Breast epithelium (tissue), 4 donors: ENCODE data around the gene RAB1A. TPM values are rescaled to one million over a fixed set of nuclear protein-coding genes. Genes with fewer than 3 reads are reported as not detected.

Experiments
- DNase-seq, 2 donors: peaks; one replicate each; pipeline ENCODE4 v3.0.0-alpha.2; 2019; ENCODE audit warnings: low spot score in 2 of 2
- H3K27ac ChIP-seq, 2 donors: fragments of 200-600 bp; sonication (generic) in 1 of 2; one replicate each; pipeline ENCODE4 v1.5.1; 2016 to 2019; ENCODE audit warnings: mild to moderate bottlenecking in 1 of 2
- H3K27me3 ChIP-seq, 2 donors: fragments of 200-600 bp; sonication (generic) in 1 of 2; one replicate each; pipeline versions ENCODE4 v1.5.1 to v1.6.0; 2017 to 2019; ENCODE audit warnings: control low read depth in 1 of 2, mild to moderate bottlenecking in 1 of 2
- H3K36me3 ChIP-seq: fragments of 200-600 bp; one replicate; pipeline ENCODE4 v1.5.1; 2019
- H3K4me1 ChIP-seq, 2 donors: fragments of 200-600 bp; sonication (generic); one replicate each; pipeline ENCODE4 v1.5.1; 2016 to 2019; ENCODE audit warnings: control low read depth in 1 of 2
- H3K4me3 ChIP-seq, 3 donors: fragments of 200-600 bp; sonication (generic); 1 replicate in 2 of 3; 2 replicates in 1 of 3; pipeline ENCODE4 v1.5.1; 2016 to 2019; ENCODE audit warnings: mild to moderate bottlenecking in 3 of 3, moderate library complexity in 2 of 3
- H3K9me3 ChIP-seq, 2 donors: fragments of 200-600 bp; sonication (generic) in 1 of 2; one replicate each; pipeline ENCODE4 v1.5.1; 2016 to 2019; ENCODE audit warnings: control low read depth in 1 of 2
- POLR2A ChIP-seq: fragments of 450-650 bp; IDR thresholded peaks from one replicate; pipeline ENCODE4 v1.6.1; 2016; ENCODE audit warnings: antibody characterized with exemption, mild to moderate bottlenecking, moderate library complexity
- POLR2AphosphoS5 ChIP-seq, 3 donors: sonication (generic); formaldehyde crosslinking; IDR thresholded peaks; one replicate each; pipeline ENCODE4 v1.6.1; 2017; ENCODE audit warnings: antibody characterized with exemption in 3 of 3
- intact Hi-C: fragments of 100-400 bp; cut with DNase I; formaldehyde crosslinking; loops from one replicate; pipeline ENCODE4 v1.15.1; 2023; ENCODE audit warnings: low total_unique reads
- total RNA-seq, 3 donors: library from RNA; depleted of rRNA; stranded (reverse); fragments of >200 nt; gene quantifications; one replicate each; pipeline ENCODE4 v1.1.0, GENCODE V29; 2016
- TF ChIP-seq, protein P1 (sequence below), 3 donors: fragments of 450-650 bp; IDR thresholded peaks; one replicate each; pipeline ENCODE4 v1.5.1; 2016 to 2017; ENCODE audit warnings: antibody characterized with exemption in 3 of 3, mild to moderate bottlenecking in 3 of 3, moderate library complexity in 3 of 3

The RAB1A gene
- total RNA-seq, 3 donors from 2014 or later: 86.1 to 107 (median 89.5) TPM

DNA sequence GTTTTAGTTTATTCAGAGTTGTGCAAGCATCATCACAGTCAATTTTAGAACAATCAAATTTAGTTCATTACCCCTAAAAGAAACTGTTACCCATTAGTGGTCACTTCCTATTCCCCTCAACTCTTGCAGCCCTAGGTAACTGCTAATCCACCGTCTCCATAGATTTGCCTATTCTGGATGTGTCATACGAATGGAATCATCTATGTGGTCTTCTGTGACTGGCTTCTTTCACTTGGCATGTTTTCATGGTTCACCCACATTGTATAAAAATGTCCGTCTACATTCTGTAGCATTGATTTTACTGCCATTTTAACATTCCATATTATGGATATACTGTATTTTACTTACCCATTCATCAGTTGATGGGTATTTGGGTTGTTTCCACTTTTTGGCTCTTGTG is 79.0 kb downstream of the RAB1A start:
- Histone ChIP-seq H3K4me3 (no peak overlapping the region), H3K27me3 (no peaks in the 10 kb centered on the region), H3K27ac (no peak overlapping the region), H3K9me3 (no peaks in the 10 kb centered on the region), H3K36me3 (no peaks in the 10 kb centered on the region), H3K4me1 (no peaks in the 10 kb centered on the region)
- TF ChIP-seq POLR2A (no peak), POLR2AphosphoS5 (IDR thresholded peaks at IDR 0.05) (no peak)
- TF ChIP-seq, protein P1, sequence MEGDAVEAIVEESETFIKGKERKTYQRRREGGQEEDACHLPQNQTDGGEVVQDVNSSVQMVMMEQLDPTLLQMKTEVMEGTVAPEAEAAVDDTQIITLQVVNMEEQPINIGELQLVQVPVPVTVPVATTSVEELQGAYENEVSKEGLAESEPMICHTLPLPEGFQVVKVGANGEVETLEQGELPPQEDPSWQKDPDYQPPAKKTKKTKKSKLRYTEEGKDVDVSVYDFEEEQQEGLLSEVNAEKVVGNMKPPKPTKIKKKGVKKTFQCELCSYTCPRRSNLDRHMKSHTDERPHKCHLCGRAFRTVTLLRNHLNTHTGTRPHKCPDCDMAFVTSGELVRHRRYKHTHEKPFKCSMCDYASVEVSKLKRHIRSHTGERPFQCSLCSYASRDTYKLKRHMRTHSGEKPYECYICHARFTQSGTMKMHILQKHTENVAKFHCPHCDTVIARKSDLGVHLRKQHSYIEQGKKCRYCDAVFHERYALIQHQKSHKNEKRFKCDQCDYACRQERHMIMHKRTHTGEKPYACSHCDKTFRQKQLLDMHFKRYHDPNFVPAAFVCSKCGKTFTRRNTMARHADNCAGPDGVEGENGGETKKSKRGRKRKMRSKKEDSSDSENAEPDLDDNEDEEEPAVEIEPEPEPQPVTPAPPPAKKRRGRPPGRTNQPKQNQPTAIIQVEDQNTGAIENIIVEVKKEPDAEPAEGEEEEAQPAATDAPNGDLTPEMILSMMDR (IDR thresholded peaks at IDR 0.05): no peak
- no peak for DNase-seq
- intact Hi-C loops: no loop called here

DNA sequence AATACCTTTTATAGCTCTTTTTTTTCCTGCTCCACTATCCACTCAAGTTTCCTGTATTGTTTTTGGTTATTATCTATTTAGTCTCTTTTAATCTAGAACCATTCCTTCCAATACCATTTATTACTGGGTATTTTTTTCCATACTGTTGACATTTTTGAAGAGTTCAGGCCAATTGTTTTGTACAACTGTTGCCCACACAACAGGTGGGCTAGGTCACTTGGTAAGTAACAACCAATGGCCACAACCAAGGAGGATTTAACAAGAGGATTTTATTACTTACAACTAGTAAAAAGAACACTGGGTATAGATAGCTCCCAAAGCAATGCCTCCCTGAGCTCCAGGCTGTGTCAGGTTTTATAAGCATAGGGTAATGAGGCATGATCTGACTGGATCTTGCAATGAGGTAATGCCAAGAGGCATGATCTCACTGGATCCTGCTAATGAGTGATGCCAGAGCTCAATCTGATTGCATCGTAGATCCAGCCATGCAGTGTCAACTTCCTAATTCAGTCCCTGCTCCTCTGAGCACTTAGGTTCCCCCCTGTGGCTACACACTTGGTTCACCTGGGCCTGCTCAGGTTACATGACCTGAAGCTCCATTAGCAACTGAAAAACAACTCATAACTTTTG is 80.8 kb downstream of the RAB1A start:
- no peaks in the 10 kb centered on the region for H3K9me3 ChIP-seq
- intact Hi-C loops: no loop called here

DNA sequence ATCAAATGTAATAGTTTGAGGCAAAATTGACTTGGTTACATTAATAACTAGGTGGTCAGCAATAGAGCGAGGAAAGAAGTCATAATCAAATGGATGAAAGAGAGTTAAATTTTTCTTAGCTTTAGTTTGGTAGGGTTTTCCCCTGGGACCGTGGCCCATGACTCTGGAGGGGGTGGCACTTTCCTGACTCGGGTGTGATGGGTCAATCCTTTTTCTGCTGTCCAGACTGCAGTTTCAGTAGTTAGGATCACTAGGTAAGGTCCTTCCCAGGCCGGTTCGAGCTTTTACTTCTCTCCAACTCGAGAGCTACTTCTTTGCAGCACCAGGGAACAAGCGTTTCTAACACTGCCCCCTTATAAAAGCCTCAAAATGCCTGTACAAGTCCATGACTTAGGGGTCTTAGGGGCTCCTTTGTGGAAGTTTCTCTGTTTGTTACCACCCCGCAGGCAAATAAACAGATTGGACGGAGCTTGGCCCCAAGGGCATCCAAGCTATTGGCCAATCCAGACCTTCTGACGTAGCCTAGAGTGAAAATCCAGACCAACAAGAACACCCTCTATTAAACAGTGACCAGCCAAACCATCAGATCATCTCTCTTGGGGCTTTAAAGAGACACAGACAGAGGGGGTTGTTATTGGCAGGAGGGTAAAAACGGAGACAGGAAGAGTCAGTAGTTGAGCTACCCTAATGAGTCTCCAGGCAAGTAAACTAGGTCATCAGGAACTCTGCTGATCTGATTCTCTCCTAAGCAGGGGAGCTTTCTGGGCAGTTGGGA is 83.1 kb downstream of the RAB1A start:
- H3K27me3 ChIP-seq: no peaks in the 10 kb centered on the region
- no peak overlapping the region for H3K4me3 ChIP-seq
- TF ChIP-seq, protein P1 (IDR thresholded peaks at IDR 0.05): no peak
- TF ChIP-seq POLR2A (no peak), POLR2AphosphoS5 (IDR thresholded peaks at IDR 0.05) (no peak)
- no peaks in the 10 kb centered on the region for H3K36me3 ChIP-seq
- H3K4me1 ChIP-seq: no peaks in the 10 kb centered on the region
- intact Hi-C loops: no loop called here
- DNase-seq: no peak
- H3K27ac ChIP-seq: no peak overlapping the region
- no peaks in the 10 kb centered on the region for H3K9me3 ChIP-seq

More for the DNA sequence above, 80.8 kb downstream of the RAB1A start:
- DNase-seq: no peak
- TF ChIP-seq POLR2A (no peak), POLR2AphosphoS5 (IDR thresholded peaks at IDR 0.05) (no peak)
- TF ChIP-seq, protein P1 (IDR thresholded peaks at IDR 0.05): no peak
- Histone ChIP-seq H3K27me3 (no peaks in the 10 kb centered on the region), H3K4me1 (no peaks in the 10 kb centered on the region), H3K36me3 (no peaks in the 10 kb centered on the region), H3K4me3 (no peak overlapping the region), H3K27ac (no peak overlapping the region)

- no peaks in the 10 kb centered on the region for H3K4me1 ChIP-seq
- DNase-seq: no peak
- H3K27me3 ChIP-seq: no peaks in the 10 kb centered on the region
- intact Hi-C loops: no loop called here
- no peak for TF ChIP-seq POLR2AphosphoS5 (IDR thresholded peaks at IDR 0.05)
- no peaks in the 10 kb centered on the region for H3K9me3 ChIP-seq
- H3K27ac ChIP-seq: no peak overlapping the region
- H3K36me3 ChIP-seq: no peaks in the 10 kb centered on the region
- no peak overlapping the region for H3K4me3 ChIP-seq
Observed at GRCh38 chr2:65045651-65046050, 84.3 kb downstream of the RAB1A start.

- no peaks in the 10 kb centered on the region for H3K27me3 ChIP-seq
- H3K4me3 ChIP-seq: no peak overlapping the region
- TF ChIP-seq POLR2AphosphoS5 (IDR thresholded peaks at IDR 0.05) (no peak), POLR2A (no peak)
- TF ChIP-seq, protein P1 (IDR thresholded peaks at IDR 0.05): no peak
- no peaks in the 10 kb centered on the region for H3K4me1 ChIP-seq
- no peak overlapping the region for H3K27ac ChIP-seq
- no peak for DNase-seq
- no peaks in the 10 kb centered on the region for H3K9me3 ChIP-seq
- intact Hi-C loops: no loop called here
- no peaks in the 10 kb centered on the region for H3K36me3 ChIP-seq
Observed at GRCh38 chr2:65044097-65044735, 85.7 kb downstream of the RAB1A start.
